SK-N-SH (cell line): ENCODE results near the gene GDA. TPM values are rescaled to one million over a fixed set of nuclear protein-coding genes. Genes with fewer than 3 reads are reported as not detected.

Experiments
- CTCF ChIA-PET: fragments of 300-600, 350-600 bp; formaldehyde crosslinking; extraction: SDS; loops from one replicate; lab custom pipeline; 2021; lab: Yijun Ruan, JAX
- POLR2A ChIA-PET: fragments of 350-600 bp; sonication (Branson Sonifier 250); formaldehyde crosslinking; extraction: SDS; loops from one replicate; lab custom pipeline; 2020; ENCODE audit warnings: antibody characterized with exemption, inconsistent platforms; lab: Yijun Ruan, JAX
- DNase-seq: peaks from one replicate; pipeline ENCODE4 v3.0.0; 2012
- H2AFZ ChIP-seq: fragments of 200-600 bp; sonication (generic); 2 replicates; pipeline ENCODE4 v1.8.1; 2016; ENCODE audit warnings: antibody characterized with exemption, mild to moderate bottlenecking, low read depth
- H3F3A ChIP-seq: fragments of 200-600 bp; sonication (generic); replicated peaks from 2 replicates; pipeline ENCODE3; 2016; ENCODE audit warnings: antibody characterized with exemption, mild to moderate bottlenecking; ENCODE audit not compliant: insufficient read depth
- H3K27ac ChIP-seq, 2 experiments: fragments of 200-500 bp in 1 of 2; fragments of 200-600 bp in 1 of 2; sonication (Bioruptor generic) in 1 of 2; sonication (generic), shearing (Covaris generic) in 1 of 2; 2 replicates each; pipeline versions ENCODE4 v1.5.1 to v1.6.1; 2014 to 2016; ENCODE audit warnings: low read depth in 2 of 2, inconsistent platforms in 1 of 2, low read length in 1 of 2, mild to moderate bottlenecking in 1 of 2, mixed read lengths in 1 of 2
- H3K27me3 ChIP-seq: fragments of 200-600 bp; sonication (generic), shearing (Covaris generic); 2 replicates; pipeline ENCODE4 v1.6.1; 2016; ENCODE audit warnings: mixed run types; ENCODE audit not compliant: insufficient read depth
- H3K36me3 ChIP-seq, 2 experiments: fragments of 200-500 bp in 1 of 2; fragments of 200-600 bp in 1 of 2; sonication (Bioruptor generic) in 1 of 2; sonication (generic) in 1 of 2; replicated peaks in 1 of 2; 2 replicates each; pipeline versions ENCODE3 to v1.5.1; 2014 to 2016; ENCODE audit warnings: low read length in 1 of 2, mild to moderate bottlenecking in 1 of 2; ENCODE audit not compliant: insufficient read depth in 2 of 2, control insufficient read depth in 1 of 2
- H3K4me1 ChIP-seq, 2 experiments: fragments of 200-500 bp in 1 of 2; fragments of 200-600 bp in 1 of 2; sonication (Bioruptor generic) in 1 of 2; sonication (generic), shearing (Covaris generic) in 1 of 2; 2 replicates each; pipeline versions ENCODE4 v1.5.1 to v1.6.1; 2014 to 2016; ENCODE audit warnings: low read depth in 1 of 2, low read length in 1 of 2, mixed run types in 1 of 2; ENCODE audit not compliant: insufficient read depth in 2 of 2, control insufficient read depth in 1 of 2
- H3K4me2 ChIP-seq: fragments of 200-600 bp; sonication (generic), shearing (Covaris generic); 2 replicates; pipeline ENCODE4 v1.6.1; 2017; ENCODE audit warnings: mixed run types
- H3K4me3 ChIP-seq, 2 experiments: fragments of 200-500 bp in 1 of 2; fragments of 200-600 bp in 1 of 2; sonication (Bioruptor generic) in 1 of 2; sonication (generic), shearing (Covaris generic) in 1 of 2; 2 replicates each; pipeline versions ENCODE4 v1.5.1 to v1.8.1; 2014 to 2016; ENCODE audit warnings: low read depth in 2 of 2, inconsistent platforms in 1 of 2, low read length in 1 of 2, mild to moderate bottlenecking in 1 of 2, mixed read lengths in 1 of 2, moderate library complexity in 1 of 2
- H3K79me2 ChIP-seq: fragments of 200-600 bp; sonication (generic); 2 replicates; pipeline ENCODE4 v1.8.1; 2017; ENCODE audit warnings: mild to moderate bottlenecking; ENCODE audit not compliant: insufficient read depth
- H3K9ac ChIP-seq: fragments of 200-600 bp; sonication (generic); 2 replicates; pipeline ENCODE4 v1.6.1; 2017; ENCODE audit warnings: mixed run types
- H3K9me2 ChIP-seq: fragments of 200-600 bp; sonication (generic); 2 replicates; pipeline ENCODE4 v1.6.1; 2017; ENCODE audit warnings: mixed run types
- H3K9me3 ChIP-seq: fragments of 200-600 bp; sonication (generic); 2 replicates; pipeline ENCODE4 v1.6.1; 2017; ENCODE audit warnings: mixed run types, mild to moderate bottlenecking, moderate library complexity
- H4K20me1 ChIP-seq: fragments of 200-600 bp; sonication (generic); 2 replicates; pipeline ENCODE4 v1.6.1; 2017; ENCODE audit warnings: mild to moderate bottlenecking, mixed run types; ENCODE audit not compliant: insufficient read depth
- FOSL2 ChIP-seq: IDR thresholded peaks from 2 replicates; pipeline ENCODE4 v1.4.0; 2012; ENCODE audit warnings: low read depth, mild to moderate bottlenecking, moderate library complexity, borderline replicate concordance
- JUND ChIP-seq: IDR thresholded peaks from 2 replicates; pipeline ENCODE4 v1.4.0; 2012
- MEF2A ChIP-seq: IDR thresholded peaks from 2 replicates; pipeline ENCODE4 v1.4.0; 2012; ENCODE audit warnings: low read depth, borderline replicate concordance
- MXI1 ChIP-seq: IDR thresholded peaks from 2 replicates; pipeline ENCODE4 v1.6.1; 2012; ENCODE audit warnings: mild to moderate bottlenecking, low read depth, low read length, improper control_type of control experiment
- NFIC ChIP-seq: IDR thresholded peaks from 2 replicates; pipeline ENCODE4 v1.4.0; 2012; ENCODE audit warnings: borderline replicate concordance
- NRF1 ChIP-seq: IDR thresholded peaks from 2 replicates; pipeline ENCODE4 v1.6.1; 2012; ENCODE audit warnings: low read depth, mild to moderate bottlenecking, low read length
- RAD21 ChIP-seq: IDR thresholded peaks from 2 replicates; pipeline ENCODE4 v1.6.1; 2012; ENCODE audit warnings: mild to moderate bottlenecking, low read length
- RCOR1 ChIP-seq: fragments of 150-350 bp; IDR thresholded peaks from 2 replicates; pipeline ENCODE4 v1.6.1; 2017; ENCODE audit warnings: antibody characterized with exemption, low read length
- SMC3 ChIP-seq: IDR thresholded peaks from 2 replicates; pipeline ENCODE4 v1.6.1; 2012; ENCODE audit warnings: low read depth, low read length, improper control_type of control experiment
- TEAD4 ChIP-seq: IDR thresholded peaks from 2 replicates; pipeline ENCODE4 v1.4.0; 2012; ENCODE audit warnings: mild to moderate bottlenecking, borderline replicate concordance; ENCODE audit not compliant: insufficient read depth
- WGBS: methylation state at CpG from one replicate; pipeline ENCODE4 v1.1.6; 2017; ENCODE audit warnings: low lambda C conversion rate; 5-methylcytosine and 5-hydroxymethylcytosine counted together
- polyA plus RNA-seq, 3 experiments: library from polyadenylated mRNA; depleted of rRNA; stranded (reverse); fragments of >200 nt; gene quantifications; 2 replicates each; pipeline ENCODE4 v1.2.3, GENCODE V29; 2012
- TF ChIP-seq, protein P1 (sequence below): IDR thresholded peaks from 2 replicates; pipeline ENCODE4 v1.6.1; 2012; ENCODE audit warnings: mild to moderate bottlenecking, low read depth, low read length, moderate library complexity
- TF ChIP-seq, protein P2 (sequence below): IDR thresholded peaks from 2 replicates; pipeline ENCODE4; 2012
- TF ChIP-seq, protein P3 (sequence below): IDR thresholded peaks from 2 replicates; pipeline ENCODE4 v1.4.0; 2012; ENCODE audit warnings: low read depth, borderline replicate concordance
- TF ChIP-seq, protein P4 (sequence below): IDR thresholded peaks from 2 replicates; pipeline ENCODE4 v1.4.0; 2012; ENCODE audit warnings: low read depth, borderline replicate concordance
- TF ChIP-seq, protein P5 (sequence below): fragments of 150-350 bp; IDR thresholded peaks from 2 replicates; pipeline ENCODE4 v1.6.1; 2017; ENCODE audit warnings: antibody characterized with exemption, low read length, low read depth, borderline replicate concordance

The GDA gene
- polyA plus RNA-seq, 1 of the 3 experiments (the other 2 are of a cell fraction): not detected

DNA sequence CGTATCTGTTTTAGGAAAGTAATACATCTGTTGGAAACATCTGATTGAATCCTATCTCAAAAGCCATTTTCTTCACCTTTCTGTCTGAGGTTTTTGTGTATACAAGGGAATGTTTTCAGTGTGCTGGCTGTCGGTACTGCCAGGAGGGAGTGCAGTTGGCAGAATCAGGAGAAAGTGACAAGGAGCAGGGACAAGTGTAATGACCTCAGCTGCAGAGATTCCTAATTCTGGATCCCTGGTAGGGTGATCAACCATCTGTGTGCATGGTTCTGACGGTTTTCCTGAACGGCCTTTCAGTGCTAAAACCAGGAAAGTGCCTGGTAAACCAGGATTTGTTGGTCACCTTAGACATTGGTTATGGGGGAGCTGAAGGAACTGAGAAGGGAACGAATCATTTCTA, 1.6 kb upstream of the GDA start:
- WGBS: 20% methylated on average over 5 of the region's 5 CpGs
- H3K27me3 ChIP-seq: peaks cover 38% of the 10 kb centered on the region; the same call in 1 of the 2 replicates
- TF ChIP-seq RCOR1 (no peak), MXI1 (no peak), RAD21 (no peak), NRF1 (no peak)
- TF ChIP-seq, protein P1, sequence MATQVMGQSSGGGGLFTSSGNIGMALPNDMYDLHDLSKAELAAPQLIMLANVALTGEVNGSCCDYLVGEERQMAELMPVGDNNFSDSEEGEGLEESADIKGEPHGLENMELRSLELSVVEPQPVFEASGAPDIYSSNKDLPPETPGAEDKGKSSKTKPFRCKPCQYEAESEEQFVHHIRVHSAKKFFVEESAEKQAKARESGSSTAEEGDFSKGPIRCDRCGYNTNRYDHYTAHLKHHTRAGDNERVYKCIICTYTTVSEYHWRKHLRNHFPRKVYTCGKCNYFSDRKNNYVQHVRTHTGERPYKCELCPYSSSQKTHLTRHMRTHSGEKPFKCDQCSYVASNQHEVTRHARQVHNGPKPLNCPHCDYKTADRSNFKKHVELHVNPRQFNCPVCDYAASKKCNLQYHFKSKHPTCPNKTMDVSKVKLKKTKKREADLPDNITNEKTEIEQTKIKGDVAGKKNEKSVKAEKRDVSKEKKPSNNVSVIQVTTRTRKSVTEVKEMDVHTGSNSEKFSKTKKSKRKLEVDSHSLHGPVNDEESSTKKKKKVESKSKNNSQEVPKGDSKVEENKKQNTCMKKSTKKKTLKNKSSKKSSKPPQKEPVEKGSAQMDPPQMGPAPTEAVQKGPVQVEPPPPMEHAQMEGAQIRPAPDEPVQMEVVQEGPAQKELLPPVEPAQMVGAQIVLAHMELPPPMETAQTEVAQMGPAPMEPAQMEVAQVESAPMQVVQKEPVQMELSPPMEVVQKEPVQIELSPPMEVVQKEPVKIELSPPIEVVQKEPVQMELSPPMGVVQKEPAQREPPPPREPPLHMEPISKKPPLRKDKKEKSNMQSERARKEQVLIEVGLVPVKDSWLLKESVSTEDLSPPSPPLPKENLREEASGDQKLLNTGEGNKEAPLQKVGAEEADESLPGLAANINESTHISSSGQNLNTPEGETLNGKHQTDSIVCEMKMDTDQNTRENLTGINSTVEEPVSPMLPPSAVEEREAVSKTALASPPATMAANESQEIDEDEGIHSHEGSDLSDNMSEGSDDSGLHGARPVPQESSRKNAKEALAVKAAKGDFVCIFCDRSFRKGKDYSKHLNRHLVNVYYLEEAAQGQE: no peak
- TF ChIP-seq, protein P2, sequence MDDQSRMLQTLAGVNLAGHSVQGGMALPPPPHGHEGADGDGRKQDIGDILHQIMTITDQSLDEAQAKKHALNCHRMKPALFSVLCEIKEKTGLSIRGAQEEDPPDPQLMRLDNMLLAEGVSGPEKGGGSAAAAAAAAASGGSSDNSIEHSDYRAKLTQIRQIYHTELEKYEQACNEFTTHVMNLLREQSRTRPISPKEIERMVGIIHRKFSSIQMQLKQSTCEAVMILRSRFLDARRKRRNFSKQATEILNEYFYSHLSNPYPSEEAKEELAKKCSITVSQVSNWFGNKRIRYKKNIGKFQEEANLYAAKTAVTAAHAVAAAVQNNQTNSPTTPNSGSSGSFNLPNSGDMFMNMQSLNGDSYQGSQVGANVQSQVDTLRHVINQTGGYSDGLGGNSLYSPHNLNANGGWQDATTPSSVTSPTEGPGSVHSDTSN: no peak
- TF ChIP-seq, protein P3, sequence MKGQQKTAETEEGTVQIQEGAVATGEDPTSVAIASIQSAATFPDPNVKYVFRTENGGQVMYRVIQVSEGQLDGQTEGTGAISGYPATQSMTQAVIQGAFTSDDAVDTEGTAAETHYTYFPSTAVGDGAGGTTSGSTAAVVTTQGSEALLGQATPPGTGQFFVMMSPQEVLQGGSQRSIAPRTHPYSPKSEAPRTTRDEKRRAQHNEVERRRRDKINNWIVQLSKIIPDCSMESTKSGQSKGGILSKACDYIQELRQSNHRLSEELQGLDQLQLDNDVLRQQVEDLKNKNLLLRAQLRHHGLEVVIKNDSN: no peak
- TF ChIP-seq, all 33 proteins: peak for 0
- CTCF ChIA-PET: no interaction called here
- no peaks in the 10 kb centered on the region for H3F3A ChIP-seq
- H3K4me1 ChIP-seq: no peaks in the 10 kb centered on the region
- no peaks in the 10 kb centered on the region for H4K20me1 ChIP-seq
- H3K4me2 ChIP-seq: no peak overlapping the region
- POLR2A ChIA-PET: no interaction called here
- H3K27ac ChIP-seq: no peak overlapping the region
- no peaks in the 10 kb centered on the region for H3K79me2 ChIP-seq
- no peak overlapping the region for H3K9ac ChIP-seq
- no peaks in the 10 kb centered on the region for H3K9me3 ChIP-seq
- H3K9me2 ChIP-seq: no peaks in the 10 kb centered on the region
- DNase-seq: no peak
- no peak overlapping the region for H3K4me3 ChIP-seq
- H3K36me3 ChIP-seq: no peaks in the 10 kb centered on the region
- H2AFZ ChIP-seq: no peak overlapping the region

DNA sequence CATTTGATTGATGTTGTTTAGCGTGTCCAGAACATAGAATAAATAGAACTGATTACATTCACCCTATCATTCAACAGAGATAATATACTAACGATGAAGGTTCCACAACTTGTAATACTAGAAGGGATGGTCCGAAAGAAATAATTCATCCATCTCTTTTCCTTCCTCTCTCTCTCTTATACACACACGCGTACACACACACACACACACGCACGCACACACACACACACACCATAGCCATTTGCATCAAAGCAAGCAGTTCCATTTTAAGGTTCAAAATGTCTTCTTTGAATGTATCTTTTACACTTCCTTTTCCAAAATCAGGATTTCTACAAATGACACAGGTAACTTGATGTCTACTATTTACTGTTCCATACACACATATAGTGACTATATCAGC, 887 bp downstream of the GDA start:
- CTCF ChIA-PET: no interaction called here
- TF ChIP-seq TEAD4 (no peak), MXI1 (no peak), RAD21 (no peak), MEF2A (no peak), NFIC (no peak), SMC3 (no peak), JUND (no peak), FOSL2 (no peak)
- TF ChIP-seq, protein P4, sequence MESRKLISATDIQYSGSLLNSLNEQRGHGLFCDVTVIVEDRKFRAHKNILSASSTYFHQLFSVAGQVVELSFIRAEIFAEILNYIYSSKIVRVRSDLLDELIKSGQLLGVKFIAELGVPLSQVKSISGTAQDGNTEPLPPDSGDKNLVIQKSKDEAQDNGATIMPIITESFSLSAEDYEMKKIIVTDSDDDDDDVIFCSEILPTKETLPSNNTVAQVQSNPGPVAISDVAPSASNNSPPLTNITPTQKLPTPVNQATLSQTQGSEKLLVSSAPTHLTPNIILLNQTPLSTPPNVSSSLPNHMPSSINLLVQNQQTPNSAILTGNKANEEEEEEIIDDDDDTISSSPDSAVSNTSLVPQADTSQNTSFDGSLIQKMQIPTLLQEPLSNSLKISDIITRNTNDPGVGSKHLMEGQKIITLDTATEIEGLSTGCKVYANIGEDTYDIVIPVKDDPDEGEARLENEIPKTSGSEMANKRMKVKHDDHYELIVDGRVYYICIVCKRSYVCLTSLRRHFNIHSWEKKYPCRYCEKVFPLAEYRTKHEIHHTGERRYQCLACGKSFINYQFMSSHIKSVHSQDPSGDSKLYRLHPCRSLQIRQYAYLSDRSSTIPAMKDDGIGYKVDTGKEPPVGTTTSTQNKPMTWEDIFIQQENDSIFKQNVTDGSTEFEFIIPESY: no peak
- TF ChIP-seq, protein P1: no peak
- TF ChIP-seq, protein P5, sequence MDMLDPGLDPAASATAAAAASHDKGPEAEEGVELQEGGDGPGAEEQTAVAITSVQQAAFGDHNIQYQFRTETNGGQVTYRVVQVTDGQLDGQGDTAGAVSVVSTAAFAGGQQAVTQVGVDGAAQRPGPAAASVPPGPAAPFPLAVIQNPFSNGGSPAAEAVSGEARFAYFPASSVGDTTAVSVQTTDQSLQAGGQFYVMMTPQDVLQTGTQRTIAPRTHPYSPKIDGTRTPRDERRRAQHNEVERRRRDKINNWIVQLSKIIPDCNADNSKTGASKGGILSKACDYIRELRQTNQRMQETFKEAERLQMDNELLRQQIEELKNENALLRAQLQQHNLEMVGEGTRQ: no peak

More for the DNA sequence above, 887 bp downstream of the GDA start:
- Histone ChIP-seq H3K79me2 (no peaks in the 10 kb centered on the region), H2AFZ (no peak overlapping the region), H3K4me2 (no peak overlapping the region), H3F3A (no peaks in the 10 kb centered on the region), H3K36me3 (no peaks in the 10 kb centered on the region), H3K4me3 (no peak overlapping the region), H3K27me3 (peaks cover 38% of the 10 kb centered on the region; the same call in 1 of the 2 replicates), H3K9me3 (no peaks in the 10 kb centered on the region), H3K4me1 (no peaks in the 10 kb centered on the region), H3K9ac (no peak overlapping the region), H3K27ac (no peak overlapping the region), H3K9me2 (no peaks in the 10 kb centered on the region), H4K20me1 (no peaks in the 10 kb centered on the region)
- POLR2A ChIA-PET: no interaction called here
- 36% methylated on average over 7 of the region's 7 CpGs for WGBS
- DNase-seq: no peak
